ENCODE measurements around the gene CCDC82.

- TF ChIP-seq CTCF (IDR thresholded peaks at IDR 0.05) (no peak), POLR2A (IDR thresholded peaks at IDR 0.05) (no peak)
Observed at GRCh38 chr11:96366024-96366423, 23.7 kb downstream of the CCDC82 start.
